Duodenal mucosa (tissue), 2 donors: ENCODE results near the gene TBC1D1.

Experiments
- H3K27ac ChIP-seq: one replicate; pipeline ENCODE4 v1.7.0; 2013; ENCODE audit warnings: low read depth, low read length
- H3K27me3 ChIP-seq, 2 donors: one replicate each; pipeline ENCODE4 v1.7.0; 2013; ENCODE audit warnings: low read length in 2 of 2, control low read depth in 1 of 2; ENCODE audit not compliant: insufficient read depth in 2 of 2, control insufficient read depth in 1 of 2
- H3K36me3 ChIP-seq, 2 donors: one replicate each; pipeline ENCODE4 v1.7.0; 2013; ENCODE audit warnings: low read length in 2 of 2, control low read depth in 1 of 2; ENCODE audit not compliant: insufficient read depth in 2 of 2, control insufficient read depth in 1 of 2
- H3K4me1 ChIP-seq, 2 donors: one replicate each; pipeline ENCODE4 v1.7.0; 2013; ENCODE audit warnings: low read length in 2 of 2, control low read depth in 1 of 2; ENCODE audit not compliant: insufficient read depth in 2 of 2, control insufficient read depth in 1 of 2
- H3K4me3 ChIP-seq, 2 donors: one replicate each; pipeline ENCODE4 v1.7.0; 2013; ENCODE audit warnings: low read length in 2 of 2, low read depth in 1 of 2
- H3K9ac ChIP-seq, 2 donors: one replicate each; pipeline ENCODE4 v1.7.0; 2013; ENCODE audit warnings: low read length in 2 of 2, low read depth in 1 of 2
- H3K9me3 ChIP-seq, 2 donors: one replicate each; pipeline ENCODE4 v1.7.0; 2013; ENCODE audit warnings: low read length in 2 of 2, control low read depth in 1 of 2; ENCODE audit not compliant: control insufficient read depth in 1 of 2

Gene TBC1D1

DNA sequence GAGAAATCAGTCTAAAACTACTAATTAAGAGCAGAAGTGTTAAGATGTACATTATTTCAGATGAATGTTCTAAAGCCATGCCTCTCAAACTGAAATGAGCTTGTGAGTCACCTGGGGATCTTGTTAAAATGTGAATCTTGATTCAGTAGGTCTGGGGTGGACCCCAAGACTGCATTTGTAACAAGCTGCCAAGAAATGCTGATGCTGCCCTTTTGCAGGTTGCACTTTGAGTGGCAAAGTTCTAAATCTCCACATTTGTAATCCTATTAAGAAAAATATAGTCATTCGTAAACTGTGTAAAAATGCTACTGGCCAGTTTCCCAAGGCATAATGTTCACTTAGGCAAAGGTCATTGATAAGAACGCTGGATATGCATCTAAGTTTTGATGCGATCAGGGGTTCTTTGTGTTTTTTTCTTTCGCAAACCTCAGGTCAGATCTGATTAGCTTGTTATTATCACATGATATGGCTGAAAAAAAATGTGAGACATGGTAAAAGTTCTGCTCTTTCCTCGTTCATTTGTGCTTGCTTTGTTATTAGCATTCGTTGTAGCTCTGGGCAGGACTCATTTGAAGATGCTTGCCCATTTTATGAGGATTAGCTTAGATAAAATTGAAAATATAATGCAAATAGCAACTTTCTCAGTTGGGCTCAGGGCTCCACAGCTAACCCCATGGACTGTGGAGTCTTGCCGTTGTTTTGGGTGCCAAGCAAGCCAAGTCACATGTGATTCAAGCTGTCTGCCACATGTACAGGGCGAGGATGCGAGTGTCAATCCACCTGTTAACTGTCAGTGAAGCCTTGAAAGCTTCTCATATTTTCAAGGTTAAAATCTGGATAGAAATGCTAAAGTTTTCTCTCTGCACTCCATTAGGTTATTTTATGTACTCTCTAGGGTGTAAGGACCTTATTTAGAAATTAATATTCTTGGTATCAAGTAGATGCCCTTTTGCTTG is 12.1 kb downstream of the TBC1D1 start:
- H3K9ac ChIP-seq, result no peak overlapping the region
- H3K9me3 ChIP-seq, result no peaks in the 10 kb centered on the region
- H3K4me1 ChIP-seq, result peaks cover 0 to 5% of the 10 kb centered on the region in 2 donors
- no peaks in the 10 kb centered on the region for H3K36me3 ChIP-seq
- no peaks in the 10 kb centered on the region for H3K27me3 ChIP-seq
- no peak overlapping the region for H3K27ac ChIP-seq
- H3K4me3 ChIP-seq, result no peak overlapping the region

DNA sequence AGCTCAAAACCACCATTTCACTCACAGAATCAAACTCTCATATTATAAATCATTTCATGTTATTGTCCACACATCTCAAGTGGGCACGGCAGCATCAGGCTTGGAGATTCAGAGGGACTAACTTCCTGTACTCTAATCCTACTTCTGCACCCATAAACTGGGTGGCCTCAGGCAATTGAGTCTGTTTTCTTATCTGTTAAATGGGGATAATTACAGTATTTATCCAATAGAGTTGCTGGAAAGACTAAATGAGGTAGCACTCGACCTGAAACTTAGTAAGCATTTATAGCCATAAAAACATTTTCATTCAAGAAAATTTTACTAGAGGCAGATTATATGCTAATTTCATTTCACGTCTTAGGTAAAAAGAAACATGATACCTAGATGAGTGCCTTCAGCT is 13.0 kb downstream of the TBC1D1 start:
- no peak overlapping the region for H3K27ac ChIP-seq
- H3K4me1 ChIP-seq, result peaks cover 0 to 5% of the 10 kb centered on the region in 2 donors
- no peak overlapping the region for H3K4me3 ChIP-seq
- H3K27me3 ChIP-seq, result no peaks in the 10 kb centered on the region
- H3K36me3 ChIP-seq, result no peaks in the 10 kb centered on the region
- no peaks in the 10 kb centered on the region for H3K9me3 ChIP-seq
- no peak overlapping the region for H3K9ac ChIP-seq

DNA sequence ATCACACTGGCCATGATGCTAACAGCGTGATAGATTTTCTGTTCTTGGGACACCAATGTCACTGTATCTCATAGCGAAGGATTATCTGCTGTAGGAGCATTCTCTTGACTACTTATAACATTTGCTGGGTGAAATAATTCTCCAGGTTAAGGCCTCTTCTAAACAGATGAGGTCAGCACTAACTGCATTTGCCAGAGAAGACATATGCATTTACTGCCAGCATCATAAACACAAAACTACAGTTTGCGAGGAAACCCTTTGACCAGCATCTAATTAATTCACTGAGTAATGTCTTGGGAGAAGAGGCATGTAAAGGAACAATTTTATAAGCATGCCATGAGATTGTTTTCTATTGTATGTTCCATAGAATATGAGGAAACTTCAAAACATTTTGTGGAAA is 13.9 kb downstream of the TBC1D1 start:
- H3K27ac ChIP-seq, result no peak overlapping the region
- no peaks in the 10 kb centered on the region for H3K27me3 ChIP-seq
- H3K36me3 ChIP-seq, result no peaks in the 10 kb centered on the region
- H3K9ac ChIP-seq, result no peak overlapping the region
- H3K9me3 ChIP-seq, result no peaks in the 10 kb centered on the region
- H3K4me3 ChIP-seq, result no peak overlapping the region
- peaks cover 0 to 5% of the 10 kb centered on the region in 2 donors for H3K4me1 ChIP-seq

DNA sequence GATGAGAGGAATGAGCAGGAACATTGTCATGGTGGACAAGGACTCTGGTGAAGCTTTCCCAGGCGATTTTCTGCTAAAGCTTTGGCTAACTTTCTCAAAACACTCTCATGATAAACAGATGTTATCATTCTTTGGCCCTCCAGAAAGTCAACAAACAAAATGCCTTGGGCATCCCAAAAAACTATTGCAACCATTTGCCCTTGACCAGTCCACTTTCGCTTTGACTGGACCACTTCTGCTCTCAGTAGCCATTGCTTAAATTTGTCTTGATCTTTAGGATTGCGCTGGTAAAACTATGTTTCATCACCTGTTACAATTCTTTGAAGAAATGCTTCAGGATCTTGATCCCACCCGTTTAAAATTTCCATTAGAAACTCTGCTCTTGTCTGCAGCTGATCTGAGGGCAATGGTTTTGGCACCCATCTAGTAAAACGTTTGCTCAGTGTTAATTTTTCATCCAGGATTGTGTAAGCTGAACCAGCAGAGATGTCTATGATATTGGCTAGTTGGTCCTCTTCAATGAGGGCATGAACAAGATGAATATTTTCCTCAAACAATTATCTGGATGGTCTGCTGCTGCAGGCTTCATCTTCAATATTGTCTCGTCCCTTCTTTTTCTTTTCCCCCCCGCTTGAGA is 14.8 kb downstream of the TBC1D1 start:
- peaks cover 0 to 5% of the 10 kb centered on the region in 2 donors for H3K4me1 ChIP-seq
- H3K27ac ChIP-seq, result no peak overlapping the region
- H3K4me3 ChIP-seq, result no peak overlapping the region
- H3K9ac ChIP-seq, result no peak overlapping the region
- no peaks in the 10 kb centered on the region for H3K9me3 ChIP-seq
- no peaks in the 10 kb centered on the region for H3K27me3 ChIP-seq
- no peaks in the 10 kb centered on the region for H3K36me3 ChIP-seq

DNA sequence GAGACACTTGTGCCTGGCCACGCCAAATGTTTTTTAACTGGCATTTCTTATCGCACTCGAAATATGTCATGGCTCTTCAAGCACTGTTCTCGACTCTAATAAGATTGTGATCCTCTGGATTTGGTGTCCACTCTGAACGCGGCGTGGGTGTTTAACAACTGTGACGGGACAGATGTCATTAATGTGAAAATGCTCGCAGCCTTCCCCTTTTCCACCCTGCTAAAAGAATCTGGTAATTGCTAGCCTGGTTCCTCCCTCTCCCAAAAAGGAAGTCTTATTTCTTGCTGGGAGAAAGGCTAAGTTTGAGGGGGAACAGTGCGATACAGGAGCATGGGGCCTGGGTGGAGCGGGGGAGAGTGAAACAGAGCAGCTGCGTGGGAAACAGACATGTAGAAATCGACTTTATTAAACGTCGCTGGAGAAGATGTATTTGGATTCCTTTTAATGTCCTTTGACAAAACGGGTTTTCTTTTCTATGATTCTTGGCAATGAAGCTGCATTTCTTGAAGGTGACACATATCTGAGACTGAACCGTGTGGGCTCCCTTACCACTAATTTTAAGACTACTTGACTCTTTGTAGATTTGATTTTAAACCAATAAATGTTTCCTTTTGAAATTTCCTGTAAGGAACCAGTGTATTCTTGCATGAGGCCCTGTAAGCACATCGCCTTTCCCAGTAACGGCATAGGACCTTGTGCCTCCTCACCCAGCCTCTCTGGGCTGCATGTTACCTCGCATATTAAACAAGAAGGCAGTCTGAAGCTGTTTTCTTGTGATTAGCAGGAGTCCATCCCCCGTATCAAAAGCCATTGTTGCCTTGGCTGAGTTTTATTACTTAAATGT is 17.8 kb downstream of the TBC1D1 start:
- Histone ChIP-seq H3K27ac (no peak overlapping the region), H3K4me1 (no peaks in the 10 kb centered on the region)

DNA sequence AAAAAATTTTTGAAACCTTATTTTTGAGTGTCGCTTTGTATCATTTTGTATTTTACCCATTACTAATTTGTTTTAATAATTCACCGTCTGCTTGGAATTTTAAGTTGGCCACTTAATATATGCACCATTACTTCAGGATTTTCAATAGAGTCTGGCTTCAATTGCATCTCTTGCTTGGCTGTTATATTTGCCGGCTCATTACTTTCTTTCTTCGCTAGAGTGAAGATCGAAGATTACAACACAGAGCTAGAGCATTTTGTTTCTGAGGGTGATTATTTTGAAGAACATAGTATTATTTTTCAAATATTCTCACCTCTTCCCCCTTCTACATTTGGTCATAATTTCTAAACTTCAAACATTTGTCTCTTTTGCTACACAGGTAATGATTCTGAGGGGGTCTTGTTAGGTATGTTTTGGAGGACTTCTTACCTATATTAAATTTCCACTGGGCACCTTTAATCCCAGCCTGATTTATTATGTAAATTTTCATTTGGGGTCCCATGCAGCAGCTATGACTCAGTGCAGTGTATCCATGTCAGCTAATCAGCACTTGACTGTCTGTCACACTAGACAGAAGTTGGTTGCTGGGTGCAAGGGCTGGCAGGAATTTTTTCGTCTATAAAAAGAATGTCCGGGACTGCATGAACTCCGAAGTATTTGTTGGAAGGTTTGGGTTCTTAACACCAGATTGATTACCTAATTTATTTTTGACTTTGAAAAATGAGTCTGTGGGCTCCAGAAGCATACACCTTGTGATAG is 18.6 kb downstream of the TBC1D1 start:
- Histone ChIP-seq H3K27me3 (no peaks in the 10 kb centered on the region), H3K36me3 (no peaks in the 10 kb centered on the region), H3K4me3 (no peak overlapping the region), H3K4me1 (no peaks in the 10 kb centered on the region), H3K9me3 (no peaks in the 10 kb centered on the region), H3K9ac (no peak overlapping the region), H3K27ac (no peak overlapping the region)

More for the DNA sequence above, 17.8 kb downstream of the TBC1D1 start:
- Histone ChIP-seq H3K4me3 (no peak overlapping the region), H3K36me3 (no peaks in the 10 kb centered on the region), H3K27me3 (no peaks in the 10 kb centered on the region), H3K9me3 (no peaks in the 10 kb centered on the region), H3K9ac (no peak overlapping the region)

DNA sequence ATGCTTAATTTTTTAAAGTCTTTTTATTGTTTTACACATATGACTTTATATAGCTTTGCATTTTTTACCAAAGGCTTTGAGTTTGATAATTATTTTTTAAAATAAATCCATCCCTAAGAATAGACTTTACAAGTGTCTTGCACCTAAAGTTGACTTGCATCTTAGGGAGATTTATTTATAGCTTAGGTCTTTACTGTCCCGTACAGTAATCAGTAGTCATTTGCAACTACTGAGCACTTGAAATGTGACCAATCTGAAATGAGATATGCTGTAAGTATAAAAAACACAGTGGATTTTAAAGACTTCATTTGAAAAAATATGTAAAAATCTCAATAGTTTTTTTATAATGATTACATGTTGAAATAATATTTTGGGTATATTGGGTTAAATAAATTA is 19.2 kb downstream of the TBC1D1 start:
- Histone ChIP-seq H3K9me3 (no peaks in the 10 kb centered on the region), H3K9ac (no peak overlapping the region), H3K4me3 (no peak overlapping the region), H3K27ac (no peak overlapping the region), H3K4me1 (no peaks in the 10 kb centered on the region), H3K27me3 (no peaks in the 10 kb centered on the region), H3K36me3 (no peaks in the 10 kb centered on the region)

DNA sequence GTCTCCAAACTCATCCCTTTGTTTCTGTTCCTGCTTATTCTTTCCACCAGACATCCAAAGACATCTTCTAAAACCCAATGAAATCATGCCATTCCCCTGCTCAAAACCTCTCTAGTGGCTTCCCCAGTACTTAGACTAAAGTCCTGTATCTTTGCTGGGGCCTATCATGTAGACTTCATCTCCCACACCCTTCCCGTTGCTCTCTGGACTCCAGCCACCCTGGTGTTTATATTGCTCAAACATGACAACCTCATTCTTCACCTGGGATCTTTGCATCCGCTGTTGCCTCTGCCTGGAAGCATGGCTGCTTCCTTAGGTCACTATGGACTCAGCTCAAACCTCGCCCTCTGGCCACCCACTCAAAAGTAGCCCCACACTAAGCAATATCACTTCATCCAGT is 23.7 kb downstream of the TBC1D1 start:
- Histone ChIP-seq H3K27me3 (no peaks in the 10 kb centered on the region), H3K4me1 (no peaks in the 10 kb centered on the region), H3K36me3 (no peaks in the 10 kb centered on the region), H3K9me3 (no peaks in the 10 kb centered on the region), H3K4me3 (no peak overlapping the region), H3K27ac (no peak overlapping the region), H3K9ac (no peak overlapping the region)

DNA sequence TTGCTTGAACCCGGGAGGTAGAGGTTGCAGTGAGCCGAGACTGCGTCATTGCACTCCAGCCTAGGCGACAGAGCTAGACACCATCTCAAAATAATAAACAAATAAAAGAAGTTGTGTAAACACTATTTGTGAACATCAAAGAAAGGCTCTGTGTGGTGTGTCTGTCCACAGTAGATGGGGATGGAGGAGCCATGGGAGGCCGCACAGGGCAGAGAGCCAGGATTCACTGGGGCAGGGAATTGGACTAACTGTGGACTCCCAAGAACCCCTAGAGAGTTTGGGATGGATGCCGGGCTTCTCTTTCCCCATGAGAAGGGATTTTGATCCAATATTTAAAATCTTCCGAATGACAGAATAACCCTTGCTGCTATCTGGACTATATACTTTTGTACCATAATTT is 26.5 kb downstream of the TBC1D1 start:
- H3K9me3 ChIP-seq, result no peaks in the 10 kb centered on the region
- no peak overlapping the region for H3K9ac ChIP-seq
- H3K27me3 ChIP-seq, result no peaks in the 10 kb centered on the region
- no peak overlapping the region for H3K4me3 ChIP-seq
- no peaks in the 10 kb centered on the region for H3K36me3 ChIP-seq
- no peaks in the 10 kb centered on the region for H3K4me1 ChIP-seq
- no peak overlapping the region for H3K27ac ChIP-seq
